HEK293 (cell line): ENCODE results near the gene NFAT5.

ENCODE experiments used
- CTCF ChIA-PET: fragments of 350-600 bp; formaldehyde crosslinking; extraction: SDS; loops from one replicate; lab custom pipeline; 2021; ENCODE audit warnings: antibody characterized with exemption; lab: Yijun Ruan, JAX
- POLR2A ChIA-PET: fragments of 300-600 bp; formaldehyde crosslinking; extraction: SDS; loops from one replicate; lab custom pipeline; 2020; ENCODE audit warnings: antibody characterized with exemption, inconsistent platforms; lab: Yijun Ruan, JAX
- H3K27ac ChIP-seq: fragments of 200-500 bp; sonication (Bioruptor generic); 2 replicates; pipeline ENCODE4 v1.5.1; 2014; ENCODE audit warnings: low read depth, low read length, control low read depth, inconsistent platforms; ENCODE audit errors: extremely low read depth
- H3K36me3 ChIP-seq, 2 experiments: fragments of 200-500 bp in 1 of 2; sonication (Bioruptor generic) in 1 of 2; 1 replicate in 1 of 2; 2 replicates in 1 of 2; pipeline ENCODE4 v1.5.1; 2014 to 2017; ENCODE audit warnings: inconsistent platforms in 2 of 2, low read length in 2 of 2; ENCODE audit not compliant: control insufficient read depth in 2 of 2, insufficient read depth in 1 of 2
- H3K4me1 ChIP-seq: fragments of 200-500 bp; sonication (Bioruptor generic); 2 replicates; pipeline ENCODE4 v1.5.1; 2014; ENCODE audit warnings: mild to moderate bottlenecking, low read length, inconsistent platforms; ENCODE audit not compliant: control insufficient read depth, insufficient read depth
- H3K4me3 ChIP-seq: 2 replicates; pipeline ENCODE4 v1.5.1; 2011; ENCODE audit warnings: low read depth, mild to moderate bottlenecking, control low read depth, low read length, moderate library complexity
- H3K9me3 ChIP-seq: fragments of 200-500 bp; sonication (Bioruptor generic); 2 replicates; pipeline ENCODE4 v1.5.1; 2014; ENCODE audit warnings: low read depth, low read length, inconsistent platforms; ENCODE audit not compliant: control insufficient read depth, insufficient read depth
- GLIS1 ChIP-seq: fragments of 450-650 bp; formaldehyde crosslinking; IDR thresholded peaks from 2 replicates; pipeline ENCODE4 v1.5.1; 2016; ENCODE audit warnings: missing biosample characterization, missing genetic modification characterization
- GLIS2 ChIP-seq: fragments of 450-650 bp; formaldehyde crosslinking; IDR thresholded peaks from 2 replicates; pipeline ENCODE4 v1.5.1; 2016; ENCODE audit warnings: missing biosample characterization, missing genetic modification characterization
- IKZF3 ChIP-seq: fragments of 450-650 bp; IDR thresholded peaks from 2 replicates; pipeline ENCODE4 v1.5.0; 2018; ENCODE audit warnings: missing biosample characterization, mild to moderate bottlenecking, missing genetic modification characterization, moderate library complexity
- SP3 ChIP-seq: fragments of 450-650 bp; formaldehyde crosslinking; IDR thresholded peaks from 2 replicates; pipeline ENCODE4 v1.5.1; 2016; ENCODE audit warnings: missing biosample characterization, missing genetic modification characterization
- ZNF121 ChIP-seq: fragments of 450-650 bp; formaldehyde crosslinking; IDR thresholded peaks from 2 replicates; pipeline ENCODE4 v1.5.1; 2016; ENCODE audit warnings: missing biosample characterization, missing genetic modification characterization
- ZNF292 ChIP-seq: fragments of 450-650 bp; formaldehyde crosslinking; IDR thresholded peaks from 2 replicates; pipeline ENCODE4 v1.5.1; 2016; ENCODE audit warnings: low read depth, missing biosample characterization, missing genetic modification characterization, borderline replicate concordance
- ZNF501 ChIP-seq: fragments of 450-650 bp; formaldehyde crosslinking; IDR thresholded peaks from 2 replicates; pipeline ENCODE4 v1.5.1; 2016; ENCODE audit warnings: missing biosample characterization, missing genetic modification characterization
- ZNF529 ChIP-seq: fragments of 450-650 bp; formaldehyde crosslinking; IDR thresholded peaks from 2 replicates; pipeline ENCODE4 v1.5.1; 2017; ENCODE audit warnings: missing genetic modification characterization, missing biosample characterization; ENCODE audit not compliant: insufficient replicate concordance
- ZNF747 ChIP-seq: fragments of 450-650 bp; formaldehyde crosslinking; IDR thresholded peaks from 2 replicates; pipeline ENCODE4 v1.5.1; 2016; ENCODE audit warnings: missing biosample characterization, missing genetic modification characterization
- ZNF76 ChIP-seq: fragments of 450-650 bp; formaldehyde crosslinking; IDR thresholded peaks from 2 replicates; pipeline ENCODE4; 2016; ENCODE audit warnings: low read depth, missing biosample characterization, missing genetic modification characterization, borderline replicate concordance
- TF ChIP-seq, protein P1 (sequence below): fragments of 450-650 bp; formaldehyde crosslinking; IDR thresholded peaks from 2 replicates; pipeline ENCODE4 v1.5.1; 2016; ENCODE audit warnings: missing biosample characterization, missing genetic modification characterization
- TF ChIP-seq, protein P2 (sequence below): fragments of 450-650 bp; formaldehyde crosslinking; IDR thresholded peaks from 2 replicates; pipeline ENCODE4 v1.5.1; 2016; ENCODE audit warnings: missing biosample characterization, missing genetic modification characterization
- TF ChIP-seq, protein P3 (sequence below): fragments of 450-650 bp; formaldehyde crosslinking; IDR thresholded peaks from 2 replicates; pipeline ENCODE4 v1.5.1; 2016; ENCODE audit warnings: missing biosample characterization, missing genetic modification characterization
- TF ChIP-seq, protein P4 (sequence below): fragments of 450-650 bp; formaldehyde crosslinking; IDR thresholded peaks from 2 replicates; pipeline ENCODE4 v1.5.1; 2016; ENCODE audit warnings: missing biosample characterization, missing genetic modification characterization

Gene NFAT5

DNA sequence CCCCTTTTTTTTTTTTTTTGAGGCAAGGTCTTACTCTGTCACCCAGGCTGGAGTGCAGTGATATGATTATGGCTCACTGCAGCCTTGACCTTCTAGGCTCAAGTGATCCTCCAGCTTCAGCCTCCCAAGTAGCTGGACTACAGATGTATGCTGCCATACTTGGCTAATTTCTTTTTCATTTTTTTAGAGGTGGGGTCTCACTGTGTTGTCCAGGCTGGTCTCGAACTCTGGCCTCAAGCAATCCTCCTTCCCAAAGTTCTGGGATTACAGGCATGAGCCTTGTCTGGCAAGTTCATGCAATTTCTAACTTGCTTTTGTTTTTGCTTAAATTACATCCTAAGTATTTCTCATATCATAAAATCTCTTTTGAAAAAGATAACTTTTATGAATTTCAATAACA, 33.8 kb upstream of the NFAT5 start:
- H3K9me3 ChIP-seq: no peaks in the 10 kb centered on the region
- no peaks in the 10 kb centered on the region for H3K36me3 ChIP-seq
- ChIA-PET POLR2A (no interaction called here), CTCF (no interaction called here)
- no peaks in the 10 kb centered on the region; the same call in 1 of the 2 replicates for H3K4me1 ChIP-seq
- TF ChIP-seq SP3 (tag by site-specific recombination) (no peak), ZNF121 (tag by site-specific recombination) (peak; percentile 64; the same call in 1 of the 2 replicates), ZNF292 (tag by site-specific recombination) (no peak), ZNF529 (tag by site-specific recombination) (no peak), ZNF747 (tag by site-specific recombination) (no peak)
- no peak overlapping the region for H3K27ac ChIP-seq
- no peak overlapping the region for H3K4me3 ChIP-seq

DNA sequence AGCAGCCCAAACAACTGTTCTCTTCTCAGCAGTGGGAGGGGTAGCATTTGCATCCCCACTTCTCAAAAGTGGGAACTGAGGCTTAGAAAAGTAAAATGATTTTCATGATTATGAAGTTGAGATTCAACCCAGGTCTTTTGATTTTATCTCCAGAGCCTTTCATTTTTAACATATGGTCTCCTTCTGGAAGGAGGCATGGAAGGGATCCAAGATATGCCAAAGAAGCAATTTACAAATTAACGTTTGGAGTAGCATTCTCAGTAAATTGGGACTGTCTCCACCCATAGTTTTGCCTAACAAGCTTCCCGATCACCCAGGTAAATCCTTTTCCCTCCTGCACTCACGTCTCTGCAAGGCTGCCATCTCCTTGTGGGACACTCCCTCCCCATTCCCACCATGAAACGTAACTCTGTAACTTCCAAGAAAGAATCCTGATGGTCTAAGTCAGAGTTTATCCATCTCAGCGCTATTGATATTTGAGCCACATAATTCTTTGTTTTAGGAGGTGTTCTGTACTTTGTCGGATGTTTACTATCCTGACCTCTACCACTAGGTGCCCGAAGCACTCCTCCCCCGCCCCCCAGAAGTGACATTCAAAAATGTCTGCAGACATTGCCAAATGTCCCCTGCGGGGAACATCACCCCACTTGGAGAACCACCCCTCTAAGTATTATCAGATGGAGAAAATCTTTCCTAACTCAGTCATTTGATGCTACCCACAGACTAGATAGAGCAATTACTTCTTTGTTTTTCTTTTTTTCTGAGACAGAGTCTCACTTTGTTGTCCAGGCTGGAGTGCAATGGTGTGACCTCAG, 32.9 kb upstream of the NFAT5 start:
- no peaks in the 10 kb centered on the region for H3K9me3 ChIP-seq
- ChIA-PET POLR2A (interaction anchor here (0.5 kb wide), 1 partner anchor 42 kb away, joined by 3 read pairs; no protein-coding TSS in a partner anchor), CTCF (interaction anchor here (0.6 kb wide), 1 partner anchor 63 kb away, joined by 4 read pairs; no protein-coding TSS in a partner anchor)

More for the DNA sequence above, 32.9 kb upstream of the NFAT5 start:
- no peak overlapping the region for H3K27ac ChIP-seq
- TF ChIP-seq, protein P1, sequence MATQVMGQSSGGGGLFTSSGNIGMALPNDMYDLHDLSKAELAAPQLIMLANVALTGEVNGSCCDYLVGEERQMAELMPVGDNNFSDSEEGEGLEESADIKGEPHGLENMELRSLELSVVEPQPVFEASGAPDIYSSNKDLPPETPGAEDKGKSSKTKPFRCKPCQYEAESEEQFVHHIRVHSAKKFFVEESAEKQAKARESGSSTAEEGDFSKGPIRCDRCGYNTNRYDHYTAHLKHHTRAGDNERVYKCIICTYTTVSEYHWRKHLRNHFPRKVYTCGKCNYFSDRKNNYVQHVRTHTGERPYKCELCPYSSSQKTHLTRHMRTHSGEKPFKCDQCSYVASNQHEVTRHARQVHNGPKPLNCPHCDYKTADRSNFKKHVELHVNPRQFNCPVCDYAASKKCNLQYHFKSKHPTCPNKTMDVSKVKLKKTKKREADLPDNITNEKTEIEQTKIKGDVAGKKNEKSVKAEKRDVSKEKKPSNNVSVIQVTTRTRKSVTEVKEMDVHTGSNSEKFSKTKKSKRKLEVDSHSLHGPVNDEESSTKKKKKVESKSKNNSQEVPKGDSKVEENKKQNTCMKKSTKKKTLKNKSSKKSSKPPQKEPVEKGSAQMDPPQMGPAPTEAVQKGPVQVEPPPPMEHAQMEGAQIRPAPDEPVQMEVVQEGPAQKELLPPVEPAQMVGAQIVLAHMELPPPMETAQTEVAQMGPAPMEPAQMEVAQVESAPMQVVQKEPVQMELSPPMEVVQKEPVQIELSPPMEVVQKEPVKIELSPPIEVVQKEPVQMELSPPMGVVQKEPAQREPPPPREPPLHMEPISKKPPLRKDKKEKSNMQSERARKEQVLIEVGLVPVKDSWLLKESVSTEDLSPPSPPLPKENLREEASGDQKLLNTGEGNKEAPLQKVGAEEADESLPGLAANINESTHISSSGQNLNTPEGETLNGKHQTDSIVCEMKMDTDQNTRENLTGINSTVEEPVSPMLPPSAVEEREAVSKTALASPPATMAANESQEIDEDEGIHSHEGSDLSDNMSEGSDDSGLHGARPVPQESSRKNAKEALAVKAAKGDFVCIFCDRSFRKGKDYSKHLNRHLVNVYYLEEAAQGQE (tag by site-specific recombination): no peak
- TF ChIP-seq, protein P2, sequence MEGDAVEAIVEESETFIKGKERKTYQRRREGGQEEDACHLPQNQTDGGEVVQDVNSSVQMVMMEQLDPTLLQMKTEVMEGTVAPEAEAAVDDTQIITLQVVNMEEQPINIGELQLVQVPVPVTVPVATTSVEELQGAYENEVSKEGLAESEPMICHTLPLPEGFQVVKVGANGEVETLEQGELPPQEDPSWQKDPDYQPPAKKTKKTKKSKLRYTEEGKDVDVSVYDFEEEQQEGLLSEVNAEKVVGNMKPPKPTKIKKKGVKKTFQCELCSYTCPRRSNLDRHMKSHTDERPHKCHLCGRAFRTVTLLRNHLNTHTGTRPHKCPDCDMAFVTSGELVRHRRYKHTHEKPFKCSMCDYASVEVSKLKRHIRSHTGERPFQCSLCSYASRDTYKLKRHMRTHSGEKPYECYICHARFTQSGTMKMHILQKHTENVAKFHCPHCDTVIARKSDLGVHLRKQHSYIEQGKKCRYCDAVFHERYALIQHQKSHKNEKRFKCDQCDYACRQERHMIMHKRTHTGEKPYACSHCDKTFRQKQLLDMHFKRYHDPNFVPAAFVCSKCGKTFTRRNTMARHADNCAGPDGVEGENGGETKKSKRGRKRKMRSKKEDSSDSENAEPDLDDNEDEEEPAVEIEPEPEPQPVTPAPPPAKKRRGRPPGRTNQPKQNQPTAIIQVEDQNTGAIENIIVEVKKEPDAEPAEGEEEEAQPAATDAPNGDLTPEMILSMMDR: peak; percentile 27
- TF ChIP-seq, protein P3, sequence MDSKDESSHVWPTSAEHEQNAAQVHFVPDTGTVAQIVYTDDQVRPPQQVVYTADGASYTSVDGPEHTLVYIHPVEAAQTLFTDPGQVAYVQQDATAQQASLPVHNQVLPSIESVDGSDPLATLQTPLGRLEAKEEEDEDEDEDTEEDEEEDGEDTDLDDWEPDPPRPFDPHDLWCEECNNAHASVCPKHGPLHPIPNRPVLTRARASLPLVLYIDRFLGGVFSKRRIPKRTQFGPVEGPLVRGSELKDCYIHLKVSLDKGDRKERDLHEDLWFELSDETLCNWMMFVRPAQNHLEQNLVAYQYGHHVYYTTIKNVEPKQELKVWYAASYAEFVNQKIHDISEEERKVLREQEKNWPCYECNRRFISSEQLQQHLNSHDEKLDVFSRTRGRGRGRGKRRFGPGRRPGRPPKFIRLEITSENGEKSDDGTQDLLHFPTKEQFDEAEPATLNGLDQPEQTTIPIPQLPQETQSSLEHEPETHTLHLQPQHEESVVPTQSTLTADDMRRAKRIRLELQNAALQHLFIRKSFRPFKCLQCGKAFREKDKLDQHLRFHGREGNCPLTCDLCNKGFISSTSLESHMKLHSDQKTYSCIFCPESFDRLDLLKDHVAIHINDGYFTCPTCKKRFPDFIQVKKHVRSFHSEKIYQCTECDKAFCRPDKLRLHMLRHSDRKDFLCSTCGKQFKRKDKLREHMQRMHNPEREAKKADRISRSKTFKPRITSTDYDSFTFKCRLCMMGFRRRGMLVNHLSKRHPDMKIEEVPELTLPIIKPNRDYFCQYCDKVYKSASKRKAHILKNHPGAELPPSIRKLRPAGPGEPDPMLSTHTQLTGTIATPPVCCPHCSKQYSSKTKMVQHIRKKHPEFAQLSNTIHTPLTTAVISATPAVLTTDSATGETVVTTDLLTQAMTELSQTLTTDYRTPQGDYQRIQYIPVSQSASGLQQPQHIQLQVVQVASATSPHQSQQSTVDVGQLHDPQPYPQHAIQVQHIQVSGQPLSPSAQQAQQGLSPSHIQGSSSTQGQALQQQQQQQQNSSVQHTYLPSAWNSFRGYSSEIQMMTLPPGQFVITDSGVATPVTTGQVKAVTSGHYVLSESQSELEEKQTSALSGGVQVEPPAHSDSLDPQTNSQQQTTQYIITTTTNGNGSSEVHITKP (tag by site-specific recombination): peak; percentile 53
- peak; percentile 91 for TF ChIP-seq GLIS1
- no peak for TF ChIP-seq IKZF3 (tag by site-specific recombination)
- no peak for TF ChIP-seq ZNF501
- TF ChIP-seq, protein P4, sequence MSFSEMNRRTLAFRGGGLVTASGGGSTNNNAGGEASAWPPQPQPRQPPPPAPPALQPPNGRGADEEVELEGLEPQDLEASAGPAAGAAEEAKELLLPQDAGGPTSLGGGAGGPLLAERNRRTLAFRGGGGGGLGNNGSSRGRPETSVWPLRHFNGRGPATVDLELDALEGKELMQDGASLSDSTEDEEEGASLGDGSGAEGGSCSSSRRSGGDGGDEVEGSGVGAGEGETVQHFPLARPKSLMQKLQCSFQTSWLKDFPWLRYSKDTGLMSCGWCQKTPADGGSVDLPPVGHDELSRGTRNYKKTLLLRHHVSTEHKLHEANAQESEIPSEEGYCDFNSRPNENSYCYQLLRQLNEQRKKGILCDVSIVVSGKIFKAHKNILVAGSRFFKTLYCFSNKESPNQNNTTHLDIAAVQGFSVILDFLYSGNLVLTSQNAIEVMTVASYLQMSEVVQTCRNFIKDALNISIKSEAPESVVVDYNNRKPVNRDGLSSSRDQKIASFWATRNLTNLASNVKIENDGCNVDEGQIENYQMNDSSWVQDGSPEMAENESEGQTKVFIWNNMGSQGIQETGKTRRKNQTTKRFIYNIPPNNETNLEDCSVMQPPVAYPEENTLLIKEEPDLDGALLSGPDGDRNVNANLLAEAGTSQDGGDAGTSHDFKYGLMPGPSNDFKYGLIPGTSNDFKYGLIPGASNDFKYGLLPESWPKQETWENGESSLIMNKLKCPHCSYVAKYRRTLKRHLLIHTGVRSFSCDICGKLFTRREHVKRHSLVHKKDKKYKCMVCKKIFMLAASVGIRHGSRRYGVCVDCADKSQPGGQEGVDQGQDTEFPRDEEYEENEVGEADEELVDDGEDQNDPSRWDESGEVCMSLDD (tag by site-specific recombination): no peak
- TF ChIP-seq GLIS2 (tag by site-specific recombination): 0 out of 2 replicates have a peak, but pooled peaks have one; percentile 8
- no peak for TF ChIP-seq ZNF76 (tag by site-specific recombination)
- H3K4me1 ChIP-seq: no peaks in the 10 kb centered on the region; the same call in 1 of the 2 replicates
- H3K36me3 ChIP-seq: no peaks in the 10 kb centered on the region
- no peak overlapping the region for H3K4me3 ChIP-seq
